Liver (tissue), 9 donors: ENCODE results near the gene NUTF2. TPM values are rescaled to one million over a fixed set of nuclear protein-coding genes. Genes with fewer than 3 reads are reported as not detected.

Experiments
- DNase-seq: peaks from one replicate; pipeline ENCODE4 v3.0.0-alpha.2; 2017; ENCODE audit warnings: low spot score
- H3K27ac ChIP-seq, 2 donors: one replicate each; pipeline ENCODE4 v1.7.0; 2013; ENCODE audit warnings: inconsistent platforms in 2 of 2, low read length in 2 of 2, control low read depth in 1 of 2, low read depth in 1 of 2, mild to moderate bottlenecking in 1 of 2
- H3K27me3 ChIP-seq, 4 donors: one replicate each; pipeline versions ENCODE4 v1.6.1 to v1.7.0; 2013; ENCODE audit warnings: low read length in 3 of 4, inconsistent platforms in 1 of 4, mild to moderate bottlenecking in 1 of 4, moderate library complexity in 1 of 4; ENCODE audit not compliant: control insufficient read depth in 4 of 4, insufficient read depth in 4 of 4
- H3K36me3 ChIP-seq, 4 donors: one replicate each; pipeline versions ENCODE4 v1.6.1 to v1.7.0; 2013; ENCODE audit warnings: low read length in 3 of 4, mild to moderate bottlenecking in 3 of 4, low read depth in 1 of 4, moderate library complexity in 1 of 4; ENCODE audit not compliant: control insufficient read depth in 4 of 4, insufficient read depth in 3 of 4
- H3K4me1 ChIP-seq, 4 donors: one replicate each; pipeline versions ENCODE4 v1.6.1 to v1.7.0; 2013; ENCODE audit warnings: low read length in 3 of 4, mild to moderate bottlenecking in 3 of 4, moderate library complexity in 1 of 4; ENCODE audit not compliant: control insufficient read depth in 4 of 4, insufficient read depth in 4 of 4
- H3K4me3 ChIP-seq, 3 donors: one replicate each; pipeline versions ENCODE4 v1.6.1 to v1.7.0; 2013; ENCODE audit warnings: low read length in 3 of 3, control low read depth in 1 of 3, low read depth in 1 of 3, mild to moderate bottlenecking in 1 of 3
- H3K9ac ChIP-seq, 2 donors: one replicate each; pipeline ENCODE4 v1.7.0; 2013; ENCODE audit warnings: low read length in 2 of 2, mild to moderate bottlenecking in 2 of 2, moderate library complexity in 2 of 2, control low read depth in 1 of 2, low read depth in 1 of 2
- H3K9me3 ChIP-seq, 4 donors: one replicate each; pipeline versions ENCODE4 v1.6.1 to v1.7.0; 2013; ENCODE audit warnings: low read length in 3 of 4; ENCODE audit not compliant: control insufficient read depth in 4 of 4
- ATF3 ChIP-seq: IDR thresholded peaks from 2 replicates; pipeline ENCODE4 v1.6.1; 2016; ENCODE audit warnings: antibody characterized with exemption
- EGR1 ChIP-seq, 2 donors: IDR thresholded peaks; 2 replicates each; pipeline ENCODE4 v1.6.1; 2016 to 2018; ENCODE audit warnings: antibody characterized with exemption in 2 of 2, low read depth in 2 of 2
- FOXA1 ChIP-seq: IDR thresholded peaks from 2 replicates; pipeline ENCODE4 v1.6.1; 2016; ENCODE audit warnings: antibody characterized with exemption
- FOXA2 ChIP-seq: IDR thresholded peaks from 2 replicates; pipeline ENCODE4 v1.6.1; 2016; ENCODE audit warnings: antibody characterized with exemption
- GABPA ChIP-seq, 2 donors: IDR thresholded peaks in 1 of 2; conservative IDR thresholded peaks in 1 of 2; 2 replicates each; pipeline ENCODE4 v1.6.1; 2016; ENCODE audit warnings: antibody characterized with exemption in 2 of 2, mild to moderate bottlenecking in 1 of 2, moderate library complexity in 1 of 2
- HNF4A ChIP-seq, 2 donors: conservative IDR thresholded peaks; 2 replicates each; pipeline ENCODE4 v1.6.1; 2016; ENCODE audit warnings: antibody characterized with exemption in 2 of 2, mild to moderate bottlenecking in 2 of 2
- HNF4G ChIP-seq: IDR thresholded peaks from 2 replicates; pipeline ENCODE4 v1.6.1; 2016; ENCODE audit warnings: antibody characterized with exemption
- JUND ChIP-seq, 2 donors: IDR thresholded peaks; 2 replicates each; pipeline ENCODE4 v1.6.1; 2016; ENCODE audit warnings: antibody characterized with exemption in 2 of 2
- NR2F2 ChIP-seq: IDR thresholded peaks from 2 replicates; pipeline ENCODE4 v1.6.1; 2016; ENCODE audit warnings: antibody characterized with exemption
- RAD21 ChIP-seq, 2 donors: IDR thresholded peaks; 2 replicates each; pipeline ENCODE4 v1.6.1; 2016; ENCODE audit warnings: antibody characterized with exemption in 2 of 2, mild to moderate bottlenecking in 2 of 2
- REST ChIP-seq: IDR thresholded peaks from 2 replicates; pipeline ENCODE4 v1.6.1; 2016; ENCODE audit warnings: antibody characterized with exemption, mild to moderate bottlenecking
- RXRA ChIP-seq, 2 donors: IDR thresholded peaks; 2 replicates each; pipeline ENCODE4 v1.6.1; 2017 to 2018; ENCODE audit warnings: antibody characterized with exemption in 2 of 2, mild to moderate bottlenecking in 1 of 2
- TAF1 ChIP-seq: conservative IDR thresholded peaks from 2 replicates; pipeline ENCODE4 v1.6.1; 2016; ENCODE audit warnings: antibody characterized with exemption, mild to moderate bottlenecking
- YY1 ChIP-seq: IDR thresholded peaks from 2 replicates; pipeline ENCODE4 v1.6.1; 2016; ENCODE audit warnings: antibody characterized with exemption, mild to moderate bottlenecking
- WGBS: extraction: QIAGEN DNeasy Blood & Tissue Kit; methylation state at CpG from one replicate; pipeline ENCODE4 v1.1.7; 2013; 5-methylcytosine and 5-hydroxymethylcytosine counted together
- polyA plus RNA-seq, 2 donors: library from polyadenylated mRNA; stranded (reverse) in 1 of 2; unstranded in 1 of 2; fragments of 200-250 nt in 1 of 2; fragments of >200 nt in 1 of 2; fragmentation: Nextera tagmentation in 1 of 2; extraction: Ambion mirVana in 1 of 2; gene quantifications; one replicate each; pipeline versions ENCODE4 v1.2.1 to v1.2.3, GENCODE V29; 2013 to 2015
- total RNA-seq, 2 donors: library from RNA; depleted of rRNA; stranded (reverse); fragments of >200 nt; gene quantifications; one replicate each; pipeline ENCODE4 v1.2.3, GENCODE V29; 2014
- TF ChIP-seq, protein P1 (sequence below): IDR thresholded peaks from 2 replicates; pipeline ENCODE4 v1.6.1; 2016; ENCODE audit warnings: antibody characterized with exemption
- TF ChIP-seq, protein P2 (sequence below): fragments of 150-350 bp; IDR thresholded peaks from 2 replicates; pipeline ENCODE4 v1.5.1; 2017; ENCODE audit warnings: improper control_type of control experiment, low read depth, low read length; ENCODE audit not compliant: missing input control
- donor health status: healthy.
- donor health status: healthy.
- donor health status: healthy.
- donor health status: healthy.
- donor health status: healthy.

The NUTF2 gene
- total and polyA plus RNA-seq, 4 donors = 27.4 to 69.5 (median 54.8) TPM

- no peaks in the 10 kb centered on the region for H3K9me3 ChIP-seq
- H3K4me3 ChIP-seq = no peak overlapping the region
- no peaks in the 10 kb centered on the region for H3K27me3 ChIP-seq
- 83% methylated on average over 4 of the region's 4 CpGs for WGBS
- no peak for TF ChIP-seq YY1
- no peak for TF ChIP-seq HNF4G
- TF ChIP-seq EGR1 (IDR thresholded peaks at IDR 0.05; ENCODE audit: low read depth in 2 of 2) = no peak
- TF ChIP-seq, protein P1, sequence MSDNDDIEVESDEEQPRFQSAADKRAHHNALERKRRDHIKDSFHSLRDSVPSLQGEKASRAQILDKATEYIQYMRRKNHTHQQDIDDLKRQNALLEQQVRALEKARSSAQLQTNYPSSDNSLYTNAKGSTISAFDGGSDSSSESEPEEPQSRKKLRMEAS = no peak
- TF ChIP-seq RAD21 (IDR thresholded peaks at IDR 0.05) = no peak
- no peak for TF ChIP-seq JUND (IDR thresholded peaks at IDR 0.05)
- no peak for TF ChIP-seq HNF4A (conservative IDR thresholded peaks at IDR 0.05)
- TF ChIP-seq ATF3 = no peak
- TF ChIP-seq, protein P2, sequence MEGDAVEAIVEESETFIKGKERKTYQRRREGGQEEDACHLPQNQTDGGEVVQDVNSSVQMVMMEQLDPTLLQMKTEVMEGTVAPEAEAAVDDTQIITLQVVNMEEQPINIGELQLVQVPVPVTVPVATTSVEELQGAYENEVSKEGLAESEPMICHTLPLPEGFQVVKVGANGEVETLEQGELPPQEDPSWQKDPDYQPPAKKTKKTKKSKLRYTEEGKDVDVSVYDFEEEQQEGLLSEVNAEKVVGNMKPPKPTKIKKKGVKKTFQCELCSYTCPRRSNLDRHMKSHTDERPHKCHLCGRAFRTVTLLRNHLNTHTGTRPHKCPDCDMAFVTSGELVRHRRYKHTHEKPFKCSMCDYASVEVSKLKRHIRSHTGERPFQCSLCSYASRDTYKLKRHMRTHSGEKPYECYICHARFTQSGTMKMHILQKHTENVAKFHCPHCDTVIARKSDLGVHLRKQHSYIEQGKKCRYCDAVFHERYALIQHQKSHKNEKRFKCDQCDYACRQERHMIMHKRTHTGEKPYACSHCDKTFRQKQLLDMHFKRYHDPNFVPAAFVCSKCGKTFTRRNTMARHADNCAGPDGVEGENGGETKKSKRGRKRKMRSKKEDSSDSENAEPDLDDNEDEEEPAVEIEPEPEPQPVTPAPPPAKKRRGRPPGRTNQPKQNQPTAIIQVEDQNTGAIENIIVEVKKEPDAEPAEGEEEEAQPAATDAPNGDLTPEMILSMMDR = no peak
- no peak for TF ChIP-seq FOXA1
- TF ChIP-seq REST = no peak
- no peak for TF ChIP-seq NR2F2
- TF ChIP-seq TAF1 = no peak
- peaks cover 0 to 4% (median under 1%) of the 10 kb centered on the region in 4 donors for H3K36me3 ChIP-seq
- H3K4me1 ChIP-seq = peaks cover 1 to 24% (median 18%) of the 10 kb centered on the region in 4 donors
- no peak for DNase-seq
- H3K27ac ChIP-seq = no peak overlapping the region
- no peak overlapping the region for H3K9ac ChIP-seq
These were observed 56.1 kb downstream of the NUTF2 start for GRCh38 chr16:67902831-67903230.

- Histone ChIP-seq H3K4me1 (peaks cover 0 to 27% (median 20%) of the 10 kb centered on the region in 4 donors), H3K9ac (no peak overlapping the region)
- WGBS = 69% methylated on average over 11 of the region's 11 CpGs
- TF ChIP-seq RXRA (IDR thresholded peaks at IDR 0.05) (peak; percentile 70 to 81), FOXA2 (no peak), HNF4A (conservative IDR thresholded peaks at IDR 0.05) (peak; percentile 55 to 72), TAF1 (no peak), FOXA1 (no peak), JUND (IDR thresholded peaks at IDR 0.05) (peak in 1 of 2 donors; percentile 52), HNF4G (no peak), GABPA (IDR thresholded peaks at IDR 0.05 in 1 of 2, conservative IDR thresholded peaks at IDR 0.05 in 1 of 2) (no peak), REST (no peak), EGR1 (IDR thresholded peaks at IDR 0.05; ENCODE audit: low read depth in 2 of 2) (no peak), ATF3 (no peak)
- TF ChIP-seq, protein P2 = no peak
These were observed 60.9 kb downstream of the NUTF2 start for GRCh38 chr16:67907397-67908180.

More at GRCh38 chr16:67907397-67908180, 60.9 kb downstream of the NUTF2 start:
- Histone ChIP-seq H3K27me3 (no peaks in the 10 kb centered on the region), H3K4me3 (no peak overlapping the region), H3K27ac (peak overlapping the region; percentile 6 to 23), H3K9me3 (no peaks in the 10 kb centered on the region), H3K36me3 (peaks cover 0 to 27% (median 16%) of the 10 kb centered on the region in 4 donors)
- DNase-seq = no peak
